Caco-2 (cell line): Measurements from ENCODE around the gene ITPRID1. TPM values are rescaled to one million over a fixed set of nuclear protein-coding genes. Genes with fewer than 3 reads are reported as not detected.

Experiments used
- BruUV-seq: library from RNA; stranded (reverse); fragments of 400-500 nt; replicated peaks from 2 replicates; lab custom pipeline; 2021; lab: Mats Ljungman, UMichigan
- CTCF ChIA-PET: fragments of 300-600 bp; sonication (Branson Sonifier 250); formaldehyde crosslinking; loops from one replicate; lab custom pipeline; 2022; ENCODE audit warnings: antibody characterized with exemption; lab: Charles Lee
- POLR2A ChIA-PET: fragments of 300-600 bp; sonication (Branson Sonifier 250); formaldehyde crosslinking; loops from one replicate; lab custom pipeline; 2022; ENCODE audit warnings: antibody characterized with exemption; lab: Charles Lee
- DNase-seq, 2 experiments: peaks; one replicate each; pipeline versions ENCODE4 v3.0.0 to v3.0.0-alpha.2; 2020 to 2022
- H3K27me3 ChIP-seq: replicated peaks from 2 replicates; pipeline ENCODE4 v1.6.0; 2011; ENCODE audit warnings: low read length; ENCODE audit not compliant: control insufficient read depth, insufficient read depth
- H3K36me3 ChIP-seq: 2 replicates; pipeline ENCODE4 v1.5.1; 2011; ENCODE audit warnings: low read length; ENCODE audit not compliant: control insufficient read depth, insufficient read depth
- H3K4me1 ChIP-seq: fragments of 250-450 bp; sonication (Bioruptor Pico); 2 replicates; pipeline ENCODE4 v1.5.1; 2020; ENCODE audit warnings: mild to moderate bottlenecking
- H3K4me3 ChIP-seq: 2 replicates; pipeline ENCODE4 v1.5.1; 2011; ENCODE audit warnings: low read depth, mild to moderate bottlenecking, control low read depth, low read length
- H3K9me3 ChIP-seq: fragments of 250-450 bp; sonication (Bioruptor Pico); 2 replicates; pipeline ENCODE4 v1.5.1; 2020; ENCODE audit warnings: mild to moderate bottlenecking, moderate library complexity
- H3K27ac Mint-ChIP-seq: one replicate; pipeline ENCODE4 v1.8.0; 2022; ENCODE audit warnings: mixed read lengths; ENCODE audit not compliant: unreplicated experiment
- H3K27me3 Mint-ChIP-seq: one replicate; pipeline ENCODE4 v1.8.0; 2022; ENCODE audit warnings: mixed read lengths; ENCODE audit not compliant: insufficient read depth, unreplicated experiment
- H3K36me3 Mint-ChIP-seq: one replicate; pipeline ENCODE4 v1.8.0; 2022; ENCODE audit warnings: mild to moderate bottlenecking, mixed read lengths; ENCODE audit not compliant: insufficient read depth, unreplicated experiment
- H3K4me1 Mint-ChIP-seq: one replicate; pipeline ENCODE4 v1.8.0; 2022; ENCODE audit warnings: low read depth, mixed read lengths; ENCODE audit not compliant: unreplicated experiment
- H3K4me3 Mint-ChIP-seq: one replicate; pipeline ENCODE4 v1.8.0; 2022; ENCODE audit warnings: mild to moderate bottlenecking, moderate library complexity, mixed read lengths; ENCODE audit not compliant: unreplicated experiment
- H3K9me3 Mint-ChIP-seq: one replicate; pipeline ENCODE4 v1.8.0; 2022; ENCODE audit warnings: mixed read lengths; ENCODE audit not compliant: unreplicated experiment
- intact Hi-C: fragments of 100-400 bp; cut with micrococcal nuclease; formaldehyde crosslinking; loops from one replicate; pipeline ENCODE4 v1.10.0; 2022; ENCODE audit not compliant: unreplicated experiment
- total RNA-seq: library from RNA; stranded (reverse); gene quantifications from 2 replicates; pipeline ENCODE4 v1.2.3, GENCODE V29; 2022
- TF ChIP-seq, protein P1 (sequence below), 2 experiments: fragments of 200-600 bp in 1 of 2; IDR thresholded peaks; 1 replicate in 1 of 2; 2 replicates in 1 of 2; pipeline versions ENCODE4 v1.5.1 to v1.8.0; 2011 to 2022; ENCODE audit warnings: antibody characterized with exemption in 1 of 2, control low read depth in 1 of 2, inconsistent platforms in 1 of 2, low read depth in 1 of 2, low read length in 1 of 2, mild to moderate bottlenecking in 1 of 2, moderate library complexity in 1 of 2; ENCODE audit not compliant: insufficient read depth in 1 of 2, severe bottlenecking in 1 of 2, unreplicated experiment in 1 of 2

Gene ITPRID1
- total RNA-seq, 1 experiment from 2014 or later: 0.09 TPM

DNA sequence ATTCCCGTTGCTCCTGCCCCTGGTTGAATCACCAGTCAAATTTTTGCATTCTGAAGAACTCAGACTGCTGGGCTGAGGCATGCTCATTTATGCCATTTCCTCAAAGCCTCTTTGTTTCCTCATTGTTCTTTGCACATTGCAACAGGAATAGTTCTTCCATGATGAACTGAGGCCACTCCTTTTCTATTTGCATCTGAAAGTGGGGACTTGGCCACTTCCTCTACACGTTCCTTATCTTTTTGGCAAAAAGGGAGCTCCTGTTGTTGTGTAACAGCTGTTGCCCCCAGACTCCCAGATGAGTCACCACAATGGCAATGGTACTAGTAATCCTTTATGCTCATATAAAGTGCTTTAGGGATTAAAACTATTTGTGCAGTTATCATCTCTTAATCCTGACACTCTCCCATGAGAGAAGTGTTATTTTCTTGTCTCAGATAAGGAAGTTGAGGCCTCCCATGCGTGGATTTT, 20.1 kb upstream of the ITPRID1 start:
- Histone ChIP-seq H3K36me3 (no peaks in the 10 kb centered on the region), H3K4me3 (no peak overlapping the region), H3K4me1 (peaks cover 35% of the 10 kb centered on the region), H3K9me3 (no peaks in the 10 kb centered on the region), H3K27me3 (no peaks in the 10 kb centered on the region)
- Mint-ChIP-seq H3K4me3 (no peak overlapping the region), H3K9me3 (no peaks in the 10 kb centered on the region), H3K27ac (peak overlapping the region; percentile 68), H3K27me3 (no peaks in the 10 kb centered on the region), H3K36me3 (no peaks in the 10 kb centered on the region), H3K4me1 (peaks cover 20% of the 10 kb centered on the region)
- ChIA-PET CTCF (interaction anchor here (0.8 to 0.9 kb wide), 2 partner anchors 50 to 140 kb away, joined by 5 to 6 read pairs; no protein-coding TSS in a partner anchor), POLR2A (no interaction called here)
- TF ChIP-seq, protein P1, sequence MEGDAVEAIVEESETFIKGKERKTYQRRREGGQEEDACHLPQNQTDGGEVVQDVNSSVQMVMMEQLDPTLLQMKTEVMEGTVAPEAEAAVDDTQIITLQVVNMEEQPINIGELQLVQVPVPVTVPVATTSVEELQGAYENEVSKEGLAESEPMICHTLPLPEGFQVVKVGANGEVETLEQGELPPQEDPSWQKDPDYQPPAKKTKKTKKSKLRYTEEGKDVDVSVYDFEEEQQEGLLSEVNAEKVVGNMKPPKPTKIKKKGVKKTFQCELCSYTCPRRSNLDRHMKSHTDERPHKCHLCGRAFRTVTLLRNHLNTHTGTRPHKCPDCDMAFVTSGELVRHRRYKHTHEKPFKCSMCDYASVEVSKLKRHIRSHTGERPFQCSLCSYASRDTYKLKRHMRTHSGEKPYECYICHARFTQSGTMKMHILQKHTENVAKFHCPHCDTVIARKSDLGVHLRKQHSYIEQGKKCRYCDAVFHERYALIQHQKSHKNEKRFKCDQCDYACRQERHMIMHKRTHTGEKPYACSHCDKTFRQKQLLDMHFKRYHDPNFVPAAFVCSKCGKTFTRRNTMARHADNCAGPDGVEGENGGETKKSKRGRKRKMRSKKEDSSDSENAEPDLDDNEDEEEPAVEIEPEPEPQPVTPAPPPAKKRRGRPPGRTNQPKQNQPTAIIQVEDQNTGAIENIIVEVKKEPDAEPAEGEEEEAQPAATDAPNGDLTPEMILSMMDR (IDR thresholded peaks at IDR 0.05; ENCODE audit: insufficient read depth in 1 of 2, low read depth in 1 of 2, low read length in 1 of 2, severe bottlenecking in 1 of 2, unreplicated experiment in 1 of 2): no peak
- no TSS peak for BruUV-seq
- peak; percentile 66 to 71 for DNase-seq
- intact Hi-C loops: loop anchor here (1.0 to 5.0 kb wide), 3 partner anchors 56 to 139 kb away; no protein-coding TSS in a partner anchor

DNA sequence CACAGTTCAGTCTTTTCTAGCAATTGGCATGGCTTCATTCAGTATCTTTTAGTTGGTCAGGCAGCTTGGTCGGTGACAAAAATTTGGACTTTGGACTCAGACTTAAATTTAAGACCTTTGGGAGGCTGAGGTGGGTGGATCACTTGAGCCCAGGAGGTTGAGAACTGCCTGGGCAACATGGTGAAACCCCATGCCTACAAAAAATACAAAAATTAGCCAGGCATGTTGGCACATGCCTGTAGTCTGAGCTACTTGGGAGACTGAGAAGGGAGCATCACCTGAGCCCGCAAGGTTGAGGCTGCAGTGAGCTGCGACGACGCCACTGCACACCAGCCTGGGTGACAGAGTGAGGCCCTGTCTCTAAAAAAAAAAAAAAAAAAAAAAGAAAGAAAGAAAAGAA, 19.5 kb upstream of the ITPRID1 start:
- Mint-ChIP-seq H3K36me3 (no peaks in the 10 kb centered on the region), H3K4me3 (peak overlapping the region; percentile 35), H3K27me3 (no peaks in the 10 kb centered on the region), H3K27ac (peak overlapping the region; percentile 68), H3K9me3 (no peaks in the 10 kb centered on the region), H3K4me1 (peaks cover 24% of the 10 kb centered on the region)
- intact Hi-C loops: loop anchor here (5.0 kb wide), 1 partner anchor 138 kb away; no protein-coding TSS in a partner anchor
- TF ChIP-seq, protein P1 (IDR thresholded peaks at IDR 0.05; ENCODE audit: insufficient read depth in 1 of 2, low read depth in 1 of 2, low read length in 1 of 2, severe bottlenecking in 1 of 2, unreplicated experiment in 1 of 2): no peak
- H3K4me3 ChIP-seq: no peak overlapping the region
- POLR2A ChIA-PET: no interaction called here
- CTCF ChIA-PET: interaction anchor here (0.8 to 0.9 kb wide), 2 partner anchors 51 to 139 kb away, joined by 5 to 6 read pairs; no protein-coding TSS in a partner anchor
- H3K27me3 ChIP-seq: no peaks in the 10 kb centered on the region
- peaks cover 42% of the 10 kb centered on the region for H3K4me1 ChIP-seq
- H3K9me3 ChIP-seq: no peaks in the 10 kb centered on the region
- BruUV-seq: no TSS peak
- no peaks in the 10 kb centered on the region for H3K36me3 ChIP-seq
- DNase-seq: peak in 1 of 2 experiments; percentile 23

DNA sequence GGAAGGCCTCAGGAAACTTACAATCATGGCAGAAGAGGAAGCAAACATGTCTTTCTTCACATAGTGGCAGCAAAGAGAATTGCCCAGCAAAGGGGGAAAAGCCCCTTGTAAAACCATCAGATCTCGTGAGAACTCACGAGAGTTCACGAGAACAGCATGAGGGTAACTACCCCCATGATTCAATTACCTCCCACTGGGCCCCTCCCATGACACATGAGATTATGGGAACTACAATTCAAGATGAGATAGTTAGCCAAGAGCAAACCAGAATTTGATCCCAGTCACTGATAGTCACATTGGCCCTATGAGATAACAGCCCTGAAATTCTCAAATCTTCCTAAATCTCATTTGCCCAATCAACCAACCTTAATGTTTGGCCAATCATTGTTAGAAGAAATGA, 18.2 kb upstream of the ITPRID1 start:
- intact Hi-C loops: no loop called here
- Histone ChIP-seq H3K9me3 (no peaks in the 10 kb centered on the region), H3K4me1 (peaks cover 54% of the 10 kb centered on the region), H3K27me3 (no peaks in the 10 kb centered on the region), H3K36me3 (no peaks in the 10 kb centered on the region), H3K4me3 (no peak overlapping the region)
- BruUV-seq: no TSS peak
- TF ChIP-seq, protein P1 (IDR thresholded peaks at IDR 0.05; ENCODE audit: insufficient read depth in 1 of 2, low read depth in 1 of 2, low read length in 1 of 2, severe bottlenecking in 1 of 2, unreplicated experiment in 1 of 2): no peak
- H3K36me3 Mint-ChIP-seq: no peaks in the 10 kb centered on the region
- H3K4me1 Mint-ChIP-seq: peaks cover 37% of the 10 kb centered on the region
- H3K4me3 Mint-ChIP-seq: no peak overlapping the region
- H3K9me3 Mint-ChIP-seq: no peaks in the 10 kb centered on the region
- no peaks in the 10 kb centered on the region for H3K27me3 Mint-ChIP-seq
- no peak for DNase-seq
- H3K27ac Mint-ChIP-seq: no peak overlapping the region
- CTCF ChIA-PET: no interaction called here
- POLR2A ChIA-PET: no interaction called here
